Forelimb muscle (tissue), 1 donor: ENCODE data around the gene GINS1. TPM values are rescaled to one million over a fixed set of nuclear protein-coding genes. Genes with fewer than 3 reads are reported as not detected.

Source experiments
- DNase-seq: peaks from one replicate; pipeline ENCODE4 v3.0.0-alpha.2; 2013; ENCODE audit warnings: low read depth
- polyA plus RNA-seq: library from polyadenylated mRNA; unstranded; fragments of 120-200 nt; gene quantifications from one replicate; pipeline ENCODE4 v1.2.1, GENCODE V29; 2013; ENCODE audit not compliant: insufficient read length

GINS1 gene
- polyA plus RNA-seq, 1 donor, result 5.4 TPM

GRCh38 chr20:25476106-25477013 lies 68.9 kb downstream of the GINS1 start:
- no peak for DNase-seq

- no peak for DNase-seq
These were observed 69.8 kb downstream of the GINS1 start for GRCh38 chr20:25477014-25477882.

- DNase-seq, result no peak
These were observed 71.6 kb downstream of the GINS1 start for GRCh38 chr20:25478889-25479568.

- DNase-seq, result no peak
These were observed 72.2 kb downstream of the GINS1 start for GRCh38 chr20:25479638-25480037.

GRCh38 chr20:25480156-25480555 lies 72.7 kb downstream of the GINS1 start:
- DNase-seq, result no peak

GRCh38 chr20:25480797-25481196 lies 73.3 kb downstream of the GINS1 start:
- DNase-seq, result no peak

GRCh38 chr20:25481235-25481917 lies 73.9 kb downstream of the GINS1 start:
- no peak for DNase-seq

- no peak for DNase-seq
These were observed 74.4 kb downstream of the GINS1 start for GRCh38 chr20:25481918-25482253.

GRCh38 chr20:25483431-25484132 lies 76.1 kb downstream of the GINS1 start:
- no peak for DNase-seq

GRCh38 chr20:25484224-25484846 lies 76.9 kb downstream of the GINS1 start:
- no peak for DNase-seq

GRCh38 chr20:25484911-25485511 lies 77.5 kb downstream of the GINS1 start:
- DNase-seq, result no peak

- no peak for DNase-seq
These were observed 78.4 kb downstream of the GINS1 start for GRCh38 chr20:25485872-25486271.

GRCh38 chr20:25486377-25486776 lies 78.9 kb downstream of the GINS1 start:
- DNase-seq, result no peak

- no peak for DNase-seq
These were observed 79.8 kb downstream of the GINS1 start for GRCh38 chr20:25487306-25487705.

- no peak for DNase-seq
These were observed 80.5 kb downstream of the GINS1 start for GRCh38 chr20:25487975-25488374.

- no peak for DNase-seq
These were observed 81.9 kb downstream of the GINS1 start for GRCh38 chr20:25489221-25489871.

GRCh38 chr20:25490656-25491445 lies 83.4 kb downstream of the GINS1 start:
- no peak for DNase-seq

GRCh38 chr20:25491446-25492038 lies 84.1 kb downstream of the GINS1 start:
- no peak for DNase-seq
